ENCODE measurements around the gene MLX.
A peak's percentile ranks its signal among the peaks of the same experiment; 100 is the strongest.
"Not testable (repeated sequence)": the region's sequence is repeated elsewhere in the genome, so short reads cannot be mapped to it uniquely, and the experiment has no call there.

The MLX gene

DNA sequence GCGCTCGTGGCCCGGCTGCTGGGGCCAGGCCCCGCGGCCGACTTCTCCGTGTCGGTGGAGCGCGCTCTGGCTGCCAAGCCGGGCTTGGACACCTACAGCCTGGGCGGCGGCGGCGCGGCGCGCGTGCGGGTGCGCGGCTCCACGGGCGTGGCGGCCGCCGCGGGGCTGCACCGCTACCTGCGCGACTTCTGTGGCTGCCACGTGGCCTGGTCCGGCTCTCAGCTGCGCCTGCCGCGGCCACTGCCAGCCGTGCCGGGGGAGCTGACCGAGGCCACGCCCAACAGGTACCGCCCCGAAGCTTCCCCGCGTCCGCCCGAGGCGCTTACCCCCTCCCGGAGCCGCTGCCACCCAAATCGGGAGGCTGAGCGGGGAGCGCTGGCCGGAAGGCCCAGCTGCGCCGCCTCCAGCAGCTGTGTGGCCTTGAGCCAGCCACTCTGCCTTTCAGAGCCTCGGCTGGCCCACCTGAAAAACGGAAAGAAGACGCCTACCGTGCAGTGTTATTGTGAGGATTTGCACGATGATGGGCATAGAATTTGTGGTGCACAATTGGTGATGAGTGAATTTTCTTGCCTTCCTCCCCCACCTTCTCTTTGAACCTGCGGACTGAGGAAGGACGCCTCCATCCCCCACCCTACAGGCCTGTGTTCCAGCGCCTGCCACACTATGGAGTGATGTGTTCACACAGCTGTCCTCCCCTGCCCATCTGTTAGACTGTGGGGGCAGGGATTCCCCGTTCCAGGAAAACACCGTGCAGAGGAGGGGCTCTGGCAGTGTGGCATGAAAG lies 30.3 kb upstream of the MLX start:
- DNase-seq (ENCODE audit: low read depth, low spot score) = no peak

DNA sequence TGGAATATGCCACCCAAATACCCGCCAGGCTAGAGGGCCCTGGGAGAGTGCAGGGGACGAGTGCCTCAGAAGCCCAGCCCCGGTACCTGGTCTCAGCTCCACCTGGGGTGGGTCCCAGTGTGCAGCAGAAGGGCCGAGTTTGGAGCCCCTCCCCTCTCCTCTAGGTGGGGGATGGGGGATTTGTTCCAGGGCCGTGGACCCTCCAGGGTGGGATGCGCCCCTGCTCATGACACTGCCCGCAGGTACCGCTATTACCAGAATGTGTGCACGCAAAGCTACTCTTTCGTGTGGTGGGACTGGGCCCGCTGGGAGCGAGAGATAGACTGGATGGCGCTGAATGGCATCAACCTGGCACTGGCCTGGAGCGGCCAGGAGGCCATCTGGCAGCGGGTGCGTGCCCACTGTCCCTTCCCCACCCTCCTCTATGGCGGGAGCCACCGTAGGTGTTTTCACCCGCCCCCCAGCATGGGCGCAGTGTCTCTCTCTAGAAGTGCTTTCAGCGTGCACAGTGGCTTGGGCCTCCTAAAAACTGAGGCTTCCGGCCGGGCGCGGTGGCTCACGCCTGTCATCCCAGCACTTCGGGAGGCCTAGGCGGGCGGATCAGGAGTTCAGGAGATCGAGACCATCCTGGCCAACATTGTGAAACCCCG lies 29.6 kb upstream of the MLX start:
- DNase-seq (ENCODE audit: low read depth, low spot score) = no peak

- DNase-seq (ENCODE audit: low read depth, low spot score) = no peak
Measured at GRCh38 chr17:42537826-42538451, 29.0 kb upstream of the MLX start.

DNA sequence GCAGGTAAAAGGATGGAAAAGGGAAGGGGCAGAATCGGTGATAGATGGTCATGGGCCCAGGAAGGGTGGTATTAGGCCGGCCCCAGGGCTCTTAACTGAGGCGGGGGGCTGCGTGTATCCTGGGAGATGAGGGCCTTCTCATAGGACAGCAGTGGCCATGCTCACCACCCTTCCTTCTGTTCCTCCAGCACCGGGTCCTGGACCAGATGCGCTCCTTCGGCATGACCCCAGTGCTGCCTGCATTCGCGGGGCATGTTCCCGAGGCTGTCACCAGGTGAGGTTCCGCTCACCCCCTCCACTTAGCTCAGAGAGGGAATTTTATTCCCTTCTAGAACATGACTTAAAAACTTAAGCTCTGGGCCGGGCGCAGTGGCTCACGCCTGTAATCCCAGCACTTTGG lies 28.4 kb upstream of the MLX start:
- DNase-seq (ENCODE audit: low read depth, low spot score) = no peak

- not testable (repeated sequence) for DNase-seq (ENCODE audit: low read depth, low spot score)
Measured at GRCh38 chr17:42540558-42540957, 26.3 kb upstream of the MLX start.

GRCh38 chr17:42541041-42541833 lies 25.7 kb upstream of the MLX start:
- DNase-seq (ENCODE audit: low read depth, low spot score) = no peak

- no peak for DNase-seq (ENCODE audit: low read depth, low spot score)
Measured at GRCh38 chr17:42543190-42544079, 23.5 kb upstream of the MLX start.

- DNase-seq (ENCODE audit: low read depth, low spot score) = no peak
Measured at GRCh38 chr17:42544874-42545283, 22.0 kb upstream of the MLX start.

DNA sequence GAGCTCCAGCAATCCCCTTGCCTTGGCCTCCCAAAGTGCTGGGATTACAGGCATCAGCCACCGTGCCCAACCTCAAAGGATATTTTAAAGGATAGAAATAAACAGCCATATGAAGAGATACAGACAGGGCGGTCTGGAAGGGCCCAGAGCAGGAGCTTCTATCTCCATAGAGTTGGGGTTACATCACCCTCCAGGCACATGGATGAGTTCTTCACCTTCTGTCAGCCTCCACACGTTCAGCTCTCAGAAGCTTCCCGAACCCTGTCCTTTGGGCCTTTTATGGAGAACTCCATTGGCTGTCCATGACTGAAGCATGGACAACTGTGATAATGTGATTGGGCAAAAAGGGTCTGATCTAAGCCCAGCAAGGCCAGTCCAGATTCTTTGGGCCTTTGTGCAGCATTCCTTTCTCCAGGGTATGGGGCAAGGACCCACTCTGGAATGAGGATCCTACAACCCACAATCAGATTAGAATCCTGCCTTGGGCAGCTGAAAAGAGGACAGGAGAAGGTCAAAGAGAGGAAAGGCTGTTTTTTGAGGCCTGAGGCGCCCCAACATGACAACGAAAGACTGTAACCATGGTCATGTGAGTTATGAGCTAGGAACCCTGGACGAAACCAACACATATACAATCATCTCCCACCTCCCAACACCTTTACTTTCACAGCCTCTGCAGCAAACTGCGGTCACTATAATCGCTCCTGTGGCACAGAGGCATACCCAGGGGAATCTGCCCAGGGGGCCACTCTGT lies 21.0 kb upstream of the MLX start:
- DNase-seq (ENCODE audit: low read depth, low spot score) = not testable (repeated sequence)

DNA sequence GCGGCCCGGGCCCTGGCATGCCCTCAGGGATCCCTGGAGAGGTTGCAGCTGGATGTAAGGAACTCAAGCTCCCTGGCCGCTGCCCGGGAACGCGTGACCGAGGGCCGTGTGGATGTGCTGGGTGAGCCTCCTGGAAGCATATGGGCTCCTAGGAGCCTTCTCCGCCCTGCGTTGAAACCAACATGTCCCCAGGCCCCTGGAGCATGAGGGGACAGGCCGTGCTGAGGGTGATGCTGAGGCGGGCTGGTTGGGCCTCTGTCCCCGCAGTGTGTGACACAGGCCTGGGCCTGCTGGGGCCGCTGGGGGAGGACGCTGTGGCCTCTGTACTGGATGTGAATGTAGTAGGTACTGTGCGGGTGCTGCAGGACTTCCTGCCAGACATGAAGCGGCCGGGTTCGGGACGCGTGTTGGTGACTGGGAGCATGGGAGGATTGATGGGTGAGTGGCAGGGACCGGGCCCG lies 19.9 kb upstream of the MLX start:
- no peak for DNase-seq (ENCODE audit: low read depth, low spot score)

- DNase-seq (ENCODE audit: low read depth, low spot score) = no peak
Measured at GRCh38 chr17:42547698-42548069, 19.2 kb upstream of the MLX start.

GRCh38 chr17:42548070-42548837 lies 18.6 kb upstream of the MLX start:
- DNase-seq (ENCODE audit: low read depth, low spot score) = no peak

DNA sequence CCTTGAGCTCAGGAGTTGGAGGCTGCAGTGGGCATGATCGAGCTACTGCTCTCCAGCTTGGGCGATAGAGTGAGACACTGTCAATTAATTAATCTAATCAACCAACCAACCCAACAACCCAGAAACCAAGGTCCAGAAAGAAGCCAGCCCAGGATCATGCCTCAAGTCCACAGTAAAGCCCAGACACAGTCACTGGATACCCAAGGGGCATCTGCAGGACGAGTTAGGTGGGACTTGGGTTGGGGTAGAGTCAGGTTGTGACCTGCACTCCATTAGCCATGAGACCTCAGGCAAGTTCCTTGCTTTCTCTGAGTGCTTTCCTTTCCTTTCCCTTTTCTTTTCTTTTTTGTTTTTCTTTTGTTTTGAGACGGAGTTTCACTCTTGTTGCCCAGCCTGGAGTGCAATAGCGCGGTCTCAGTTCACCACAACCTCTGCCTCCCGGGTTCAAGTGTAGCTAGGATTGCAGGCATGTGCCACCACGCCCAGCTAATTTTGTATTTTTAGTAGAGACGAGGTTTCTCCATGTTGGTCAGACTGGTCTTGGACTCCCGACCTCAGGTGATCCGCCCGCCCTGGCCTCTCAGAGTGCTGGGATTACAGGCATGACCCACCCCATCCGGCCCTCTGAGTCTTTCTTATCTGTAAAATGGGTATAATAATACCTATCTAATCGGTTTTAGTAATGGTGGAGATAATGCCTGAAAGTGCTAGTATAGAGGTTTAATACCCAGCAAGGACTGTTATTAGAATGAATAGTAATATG lies 17.7 kb upstream of the MLX start:
- no peak for DNase-seq (ENCODE audit: low read depth, low spot score)

- not testable (repeated sequence) for DNase-seq (ENCODE audit: low read depth, low spot score)
Measured at GRCh38 chr17:42552736-42553135, 14.2 kb upstream of the MLX start, which contains the start of gene HSD17B1. Gene HSD17B1, plus strand, starts transcription at chr17:42552923. Its CDS starts 11 bp downstream, at chr17:42552934.

DNA sequence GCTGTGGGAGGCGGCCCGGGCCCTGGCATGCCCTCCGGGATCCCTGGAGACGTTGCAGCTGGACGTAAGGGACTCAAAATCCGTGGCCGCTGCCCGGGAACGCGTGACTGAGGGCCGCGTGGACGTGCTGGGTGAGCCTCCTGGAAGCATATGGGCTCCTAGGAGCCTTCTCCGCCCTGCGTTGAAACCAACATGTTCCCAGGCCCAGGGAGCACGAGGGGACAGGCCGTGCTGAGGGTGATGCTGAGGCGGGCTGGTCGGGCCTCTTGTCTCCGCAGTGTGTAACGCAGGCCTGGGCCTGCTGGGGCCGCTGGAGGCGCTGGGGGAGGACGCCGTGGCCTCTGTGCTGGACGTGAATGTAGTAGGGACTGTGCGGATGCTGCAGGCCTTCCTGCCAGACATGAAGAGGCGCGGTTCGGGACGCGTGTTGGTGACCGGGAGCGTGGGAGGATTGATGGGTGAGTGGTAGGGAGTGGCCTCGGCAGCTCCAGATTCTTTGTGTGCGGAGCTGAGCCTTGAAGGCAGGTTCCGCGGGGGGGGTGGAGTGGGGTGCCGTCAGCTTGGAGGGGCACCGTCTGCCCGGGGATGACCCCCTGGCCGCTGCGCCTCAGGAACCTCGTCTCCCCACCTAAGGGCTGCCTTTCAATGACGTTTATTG lies 13.6 kb upstream of the MLX start:
- no peak for DNase-seq (ENCODE audit: low read depth, low spot score)

DNA sequence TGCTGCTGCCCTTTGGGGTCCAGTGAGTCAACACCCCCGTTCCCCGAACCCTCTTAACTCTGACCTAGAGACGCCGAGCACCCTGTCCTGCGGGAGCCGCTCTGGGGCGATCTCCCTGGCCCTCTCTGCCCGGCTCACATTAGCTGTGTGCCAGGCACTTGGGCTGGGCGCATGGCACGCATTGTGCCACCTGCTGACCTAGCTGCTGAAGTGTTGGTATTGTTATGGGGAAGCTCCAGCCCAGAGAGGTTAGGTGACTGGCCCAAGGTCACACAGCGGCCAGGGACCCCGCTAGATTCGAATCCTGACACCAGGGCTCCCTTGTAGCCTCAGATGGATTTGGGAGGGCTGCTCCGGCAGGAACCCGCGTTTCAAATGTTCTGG lies 13.0 kb upstream of the MLX start:
- no peak for DNase-seq (ENCODE audit: low read depth, low spot score)

- DNase-seq (ENCODE audit: low read depth, low spot score) = peak; percentile 63
Measured at GRCh38 chr17:42554250-42555121, 12.4 kb upstream of the MLX start.

All from brain pericyte (primary cell).